ENCODE results near the gene GRP.

DNA sequence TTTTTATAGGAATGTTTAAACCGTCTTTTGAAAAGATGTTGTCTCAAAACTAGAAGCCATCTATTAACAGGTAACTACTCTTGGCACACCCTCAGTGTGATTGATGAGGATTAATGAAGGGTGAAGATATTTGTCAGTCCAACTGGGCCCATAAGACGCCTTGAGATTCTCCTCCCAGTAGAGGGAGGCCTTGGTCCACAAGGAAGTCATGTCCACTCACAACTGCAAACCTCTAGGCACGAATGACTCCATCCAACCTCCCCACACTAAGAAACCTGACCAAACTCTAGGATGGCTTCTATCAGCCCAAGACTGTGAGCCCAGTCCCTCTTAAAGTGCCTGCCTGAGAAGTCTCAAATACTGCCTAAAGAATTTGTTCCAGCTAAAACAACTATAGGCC is 19.2 kb upstream of the GRP start:
- TF ChIP-seq CTCF (IDR thresholded peaks at IDR 0.05; ENCODE audit: insufficient read depth, low read depth, low read length), result no peak
- no peak for TF ChIP-seq EZH2 (IDR thresholded peaks at IDR 0.05; ENCODE audit: insufficient read depth, low read length)

All from astrocyte (in vitro differentiated cells and primary cell).